ENCODE data around the gene AGPAT3.

Gene AGPAT3

GRCh38 chr21:43966946-43967512 lies 102.0 kb downstream of the AGPAT3 start:
- Histone ChIP-seq H3K4me3 (ENCODE audit: low read length) (no peak overlapping the region), H3K79me2 (ENCODE audit: control insufficient read depth, insufficient read depth, low read length) (no peaks in the 10 kb centered on the region), H3K4me2 (ENCODE audit: low read length) (no peak overlapping the region), H3K27me3 (ENCODE audit: insufficient read depth, low read length, poor library complexity) (no peaks in the 10 kb centered on the region), H2BK120ac (ENCODE audit: low read depth, low read length) (no peak overlapping the region), H4K5ac (ENCODE audit: low read length) (no peak overlapping the region), H4K8ac (ENCODE audit: low read depth, low read length) (no peak overlapping the region), H3K9ac (ENCODE audit: low read length) (no peak overlapping the region), H3K23ac (ENCODE audit: low read length) (no peak overlapping the region), H3K4me1 (ENCODE audit: control insufficient read depth, low read depth, low read length) (no peaks in the 10 kb centered on the region), H3K27ac (ENCODE audit: low read depth, low read length) (no peak overlapping the region), H3K18ac (ENCODE audit: low read length) (no peak overlapping the region), H3K56ac (ENCODE audit: low read length) (no peak overlapping the region), H3K36me3 (ENCODE audit: control insufficient read depth, insufficient read depth, low read length) (no peaks in the 10 kb centered on the region), H2AK5ac (ENCODE audit: low read length) (no peak overlapping the region), H2BK15ac (replicated peaks; ENCODE audit: low read depth) (no peak overlapping the region), H3K4ac (ENCODE audit: low read depth, low read length) (no peak overlapping the region), H3K79me1 (ENCODE audit: low read length) (no peaks in the 10 kb centered on the region), H2BK5ac (ENCODE audit: low read length) (no peak overlapping the region)
- no CpG with 5 or more reads among the region's 18 CpGs for WGBS (ENCODE audit: extremely low coverage, insufficient coverage, low lambda C conversion rate)
- DNase-seq, result no peak

DNA sequence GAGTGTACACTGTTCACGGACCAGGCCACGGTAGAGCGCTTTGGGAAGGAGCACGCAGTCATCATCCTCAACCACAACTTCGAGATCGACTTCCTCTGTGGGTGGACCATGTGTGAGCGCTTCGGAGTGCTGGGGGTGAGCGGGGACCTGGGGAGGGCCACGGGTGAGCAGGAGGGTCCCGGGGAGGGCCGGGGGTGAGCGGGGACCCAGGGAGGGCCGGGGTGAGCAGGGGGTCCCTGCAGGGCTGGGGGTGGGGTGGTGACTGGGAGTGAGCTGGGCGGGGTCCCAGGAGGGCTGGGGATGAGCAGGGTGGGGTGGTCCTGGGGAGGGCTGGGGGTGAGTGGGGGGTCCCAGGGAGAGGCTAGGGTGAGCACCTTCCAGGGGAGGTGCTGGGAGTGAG lies 103.0 kb downstream of the AGPAT3 start:
- H4K8ac ChIP-seq (ENCODE audit: low read depth, low read length), result no peak overlapping the region
- H3K4me1 ChIP-seq (ENCODE audit: control insufficient read depth, low read depth, low read length), result no peaks in the 10 kb centered on the region
- DNase-seq, result no peak
- no peak overlapping the region for H4K5ac ChIP-seq (ENCODE audit: low read length)
- no peaks in the 10 kb centered on the region for H3K79me1 ChIP-seq (ENCODE audit: low read length)
- WGBS (ENCODE audit: extremely low coverage, insufficient coverage, low lambda C conversion rate), result no CpG with 5 or more reads among the region's 15 CpGs
- no peaks in the 10 kb centered on the region for H3K27me3 ChIP-seq (ENCODE audit: insufficient read depth, low read length, poor library complexity)
- no peak overlapping the region for H3K56ac ChIP-seq (ENCODE audit: low read length)
- H3K4me2 ChIP-seq (ENCODE audit: low read length), result no peak overlapping the region
- H2AK5ac ChIP-seq (ENCODE audit: low read length), result no peak overlapping the region
- no peaks in the 10 kb centered on the region for H3K79me2 ChIP-seq (ENCODE audit: control insufficient read depth, insufficient read depth, low read length)
- H2BK120ac ChIP-seq (ENCODE audit: low read depth, low read length), result no peak overlapping the region
- H3K9ac ChIP-seq (ENCODE audit: low read length), result no peak overlapping the region
- no peak overlapping the region for H3K23ac ChIP-seq (ENCODE audit: low read length)
- no peak overlapping the region for H2BK15ac ChIP-seq (replicated peaks; ENCODE audit: low read depth)
- H3K18ac ChIP-seq (ENCODE audit: low read length), result no peak overlapping the region
- H3K36me3 ChIP-seq (ENCODE audit: control insufficient read depth, insufficient read depth, low read length), result no peaks in the 10 kb centered on the region
- no peak overlapping the region for H3K27ac ChIP-seq (ENCODE audit: low read depth, low read length)
- H2BK5ac ChIP-seq (ENCODE audit: low read length), result no peak overlapping the region
- H3K4me3 ChIP-seq (ENCODE audit: low read length), result no peak overlapping the region
- H3K4ac ChIP-seq (ENCODE audit: low read depth, low read length), result no peak overlapping the region

DNA sequence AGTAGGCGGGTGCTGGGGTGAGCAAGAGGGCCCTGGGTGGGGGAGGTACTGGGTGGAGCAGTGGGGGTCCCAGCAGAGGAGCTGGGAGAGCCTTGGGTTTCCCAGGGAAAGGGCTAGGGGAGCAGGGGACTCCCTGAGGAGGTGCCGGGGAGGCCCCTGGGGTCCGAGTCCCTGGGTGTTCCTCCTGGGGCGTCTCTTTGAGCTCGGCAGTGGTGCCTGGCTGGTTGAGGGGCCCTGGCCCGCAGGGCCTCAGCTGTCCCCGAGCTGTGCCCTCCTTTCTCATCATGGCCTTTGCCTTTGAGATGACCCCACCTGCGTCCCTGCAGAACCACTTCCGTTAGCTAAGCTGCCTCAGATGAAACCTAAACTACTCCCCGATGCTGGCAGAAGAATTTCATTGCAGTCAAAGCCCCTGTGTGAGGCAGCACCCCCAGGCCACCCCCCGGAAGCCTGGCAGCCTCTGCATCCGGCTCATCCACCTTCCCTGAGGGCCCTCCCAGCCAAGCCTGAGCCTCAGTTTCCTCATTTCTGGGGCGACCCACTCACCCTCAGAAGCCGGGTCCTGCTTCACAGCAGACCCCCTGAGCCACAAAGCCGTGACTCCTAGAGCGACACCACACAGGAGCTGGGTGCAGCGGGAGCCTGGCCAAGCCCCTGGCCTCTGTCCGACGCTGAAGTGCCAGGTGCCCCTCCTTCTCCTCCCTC lies 103.5 kb downstream of the AGPAT3 start:
- H2BK120ac ChIP-seq (ENCODE audit: low read depth, low read length), result no peak overlapping the region
- H3K27me3 ChIP-seq (ENCODE audit: insufficient read depth, low read length, poor library complexity), result no peaks in the 10 kb centered on the region
- H3K23ac ChIP-seq (ENCODE audit: low read length), result no peak overlapping the region
- H3K18ac ChIP-seq (ENCODE audit: low read length), result no peak overlapping the region
- no peak overlapping the region for H2AK5ac ChIP-seq (ENCODE audit: low read length)
- no peak overlapping the region for H3K56ac ChIP-seq (ENCODE audit: low read length)
- H3K4me2 ChIP-seq (ENCODE audit: low read length), result no peak overlapping the region
- H3K79me1 ChIP-seq (ENCODE audit: low read length), result no peaks in the 10 kb centered on the region
- H3K27ac ChIP-seq (ENCODE audit: low read depth, low read length), result no peak overlapping the region
- H2BK5ac ChIP-seq (ENCODE audit: low read length), result no peak overlapping the region
- H3K79me2 ChIP-seq (ENCODE audit: control insufficient read depth, insufficient read depth, low read length), result no peaks in the 10 kb centered on the region
- H2BK15ac ChIP-seq (replicated peaks; ENCODE audit: low read depth), result no peak overlapping the region
- H3K9ac ChIP-seq (ENCODE audit: low read length), result no peak overlapping the region
- no peak overlapping the region for H4K8ac ChIP-seq (ENCODE audit: low read depth, low read length)
- no peak overlapping the region for H3K4me3 ChIP-seq (ENCODE audit: low read length)
- DNase-seq, result no peak
- no peaks in the 10 kb centered on the region for H3K4me1 ChIP-seq (ENCODE audit: control insufficient read depth, low read depth, low read length)
- H3K36me3 ChIP-seq (ENCODE audit: control insufficient read depth, insufficient read depth, low read length), result no peaks in the 10 kb centered on the region
- WGBS (ENCODE audit: extremely low coverage, insufficient coverage, low lambda C conversion rate), result no CpG with 5 or more reads among the region's 19 CpGs
- H3K4ac ChIP-seq (ENCODE audit: low read depth, low read length), result no peak overlapping the region
- H4K5ac ChIP-seq (ENCODE audit: low read length), result no peak overlapping the region

- Histone ChIP-seq H3K79me1 (ENCODE audit: low read length) (no peaks in the 10 kb centered on the region), H3K23ac (ENCODE audit: low read length) (no peak overlapping the region), H2BK15ac (replicated peaks; ENCODE audit: low read depth) (no peak overlapping the region), H3K36me3 (ENCODE audit: control insufficient read depth, insufficient read depth, low read length) (no peaks in the 10 kb centered on the region), H3K27me3 (ENCODE audit: insufficient read depth, low read length, poor library complexity) (no peaks in the 10 kb centered on the region), H3K4me3 (ENCODE audit: low read length) (no peak overlapping the region), H3K4ac (ENCODE audit: low read depth, low read length) (no peak overlapping the region), H3K56ac (ENCODE audit: low read length) (no peak overlapping the region), H2BK120ac (ENCODE audit: low read depth, low read length) (no peak overlapping the region), H3K27ac (ENCODE audit: low read depth, low read length) (no peak overlapping the region), H3K4me1 (ENCODE audit: control insufficient read depth, low read depth, low read length) (no peaks in the 10 kb centered on the region), H3K18ac (ENCODE audit: low read length) (no peak overlapping the region), H3K9ac (ENCODE audit: low read length) (no peak overlapping the region), H3K4me2 (ENCODE audit: low read length) (no peak overlapping the region), H3K79me2 (ENCODE audit: control insufficient read depth, insufficient read depth, low read length) (no peaks in the 10 kb centered on the region), H2BK5ac (ENCODE audit: low read length) (no peak overlapping the region), H4K5ac (ENCODE audit: low read length) (no peak overlapping the region), H4K8ac (ENCODE audit: low read depth, low read length) (no peak overlapping the region), H2AK5ac (ENCODE audit: low read length) (no peak overlapping the region)
- no CpG with 5 or more reads among the region's 17 CpGs for WGBS (ENCODE audit: extremely low coverage, insufficient coverage, low lambda C conversion rate)
- no peak for DNase-seq
These were observed 104.1 kb downstream of the AGPAT3 start for GRCh38 chr21:43969115-43969444.

DNA sequence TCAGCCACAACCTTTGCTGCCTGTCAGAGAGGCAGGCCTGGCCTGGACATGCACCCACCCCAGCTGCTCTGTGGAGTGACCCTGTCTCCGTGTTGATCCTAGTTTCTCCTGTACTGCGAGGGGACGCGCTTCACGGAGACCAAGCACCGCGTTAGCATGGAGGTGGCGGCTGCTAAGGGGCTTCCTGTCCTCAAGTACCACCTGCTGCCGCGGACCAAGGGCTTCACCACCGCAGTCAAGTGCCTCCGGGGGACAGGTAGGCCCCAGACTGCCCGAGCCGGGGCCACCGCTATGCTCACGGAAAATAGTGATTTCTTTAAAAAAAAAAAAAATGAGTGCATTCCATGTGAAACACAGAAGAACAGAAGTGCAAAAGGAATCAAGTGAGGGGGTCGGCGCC lies 105.5 kb downstream of the AGPAT3 start:
- no peak overlapping the region for H4K5ac ChIP-seq (ENCODE audit: low read length)
- H3K9ac ChIP-seq (ENCODE audit: low read length), result no peak overlapping the region
- DNase-seq, result no peak
- H3K4me2 ChIP-seq (ENCODE audit: low read length), result no peak overlapping the region
- no peak overlapping the region for H3K4me3 ChIP-seq (ENCODE audit: low read length)
- no peak overlapping the region for H3K56ac ChIP-seq (ENCODE audit: low read length)
- H3K79me1 ChIP-seq (ENCODE audit: low read length), result no peaks in the 10 kb centered on the region
- no peak overlapping the region for H4K8ac ChIP-seq (ENCODE audit: low read depth, low read length)
- H3K79me2 ChIP-seq (ENCODE audit: control insufficient read depth, insufficient read depth, low read length), result no peaks in the 10 kb centered on the region
- H3K27me3 ChIP-seq (ENCODE audit: insufficient read depth, low read length, poor library complexity), result no peaks in the 10 kb centered on the region
- no peaks in the 10 kb centered on the region for H3K4me1 ChIP-seq (ENCODE audit: control insufficient read depth, low read depth, low read length)
- no peak overlapping the region for H2BK120ac ChIP-seq (ENCODE audit: low read depth, low read length)
- no peaks in the 10 kb centered on the region for H3K36me3 ChIP-seq (ENCODE audit: control insufficient read depth, insufficient read depth, low read length)
- no peak overlapping the region for H2BK5ac ChIP-seq (ENCODE audit: low read length)
- H2AK5ac ChIP-seq (ENCODE audit: low read length), result no peak overlapping the region
- no peak overlapping the region for H3K4ac ChIP-seq (ENCODE audit: low read depth, low read length)
- no peak overlapping the region for H3K23ac ChIP-seq (ENCODE audit: low read length)
- no peak overlapping the region for H2BK15ac ChIP-seq (replicated peaks; ENCODE audit: low read depth)
- no CpG with 5 or more reads among the region's 18 CpGs for WGBS (ENCODE audit: extremely low coverage, insufficient coverage, low lambda C conversion rate)
- H3K18ac ChIP-seq (ENCODE audit: low read length), result no peak overlapping the region
- no peak overlapping the region for H3K27ac ChIP-seq (ENCODE audit: low read depth, low read length)

Data from mesendoderm (in vitro differentiated cells).